Activated effector memory CD4-positive, alpha-beta T cell treated with anti-CD3 and anti-CD28 coated beads, Interleukin-2, amount 50 U/mL, for 16 hours (primary cell): Measurements from ENCODE around the gene FER.

ENCODE experiments used
- DNase-seq: peaks from one replicate; pipeline ENCODE4 v3.0.0-alpha.2; 2020

Gene FER

GRCh38 chr5:109196087-109196822 lies 448.6 kb downstream of the FER start:
- DNase-seq = no peak

GRCh38 chr5:109196823-109197160 lies 449.1 kb downstream of the FER start:
- no peak for DNase-seq

GRCh38 chr5:109199289-109199688 lies 451.6 kb downstream of the FER start:
- DNase-seq = no peak

- DNase-seq = no peak
Observed at GRCh38 chr5:109199799-109200620, 452.3 kb downstream of the FER start.

GRCh38 chr5:109215040-109215439 lies 467.3 kb downstream of the FER start:
- DNase-seq = no peak

- no peak for DNase-seq
Observed at GRCh38 chr5:109218818-109219217, 471.1 kb downstream of the FER start.

- no peak for DNase-seq
Observed at GRCh38 chr5:109223531-109223930, 475.8 kb downstream of the FER start.

GRCh38 chr5:109224276-109224882 lies 476.7 kb downstream of the FER start:
- DNase-seq = no peak

GRCh38 chr5:109225716-109226625 lies 478.3 kb downstream of the FER start:
- no peak for DNase-seq

- no peak for DNase-seq
Observed at GRCh38 chr5:109230369-109230768, 482.7 kb downstream of the FER start.

- DNase-seq = no peak
Observed at GRCh38 chr5:109231331-109231730, 483.6 kb downstream of the FER start.

- no peak for DNase-seq
Observed at GRCh38 chr5:109234381-109234780, 486.7 kb downstream of the FER start.

GRCh38 chr5:109239456-109239855 lies 491.8 kb downstream of the FER start:
- no peak for DNase-seq

- DNase-seq = no peak
Observed at GRCh38 chr5:109242518-109242917, 494.8 kb downstream of the FER start.

- DNase-seq = no peak
Observed at GRCh38 chr5:109246395-109246794, 498.7 kb downstream of the FER start.
